Kidney (tissue), 14 donors: Measurements from ENCODE around the gene LSM3. TPM values are rescaled to one million over a fixed set of nuclear protein-coding genes. Genes with fewer than 3 reads are reported as not detected.
A peak's percentile ranks its signal among the peaks of the same experiment; 100 is the strongest.

Source experiments
- DNase-seq, 5 donors: peaks; one replicate each; pipeline ENCODE4 v3.0.0-alpha.2; 2013 to 2020
- FAIRE-seq: peaks from 2 replicates; lab custom pipeline; 2012; peaks lifted over from hg19 to GRCh38; lab: Jason Lieb, UNC
- H3K27ac ChIP-seq, 2 donors: one replicate each; pipeline ENCODE4 v1.7.0; 2013; ENCODE audit warnings: low read depth in 2 of 2, low read length in 2 of 2, inconsistent platforms in 1 of 2
- H3K27me3 ChIP-seq: one replicate; pipeline ENCODE4 v1.7.1; 2013; ENCODE audit warnings: low read length, inconsistent platforms; ENCODE audit not compliant: control insufficient read depth, insufficient read depth
- H3K36me3 ChIP-seq, 3 donors: one replicate each; pipeline versions ENCODE4 v1.7.0 to v1.7.1; 2013; ENCODE audit warnings: low read length in 3 of 3, control low read depth in 1 of 3, inconsistent platforms in 1 of 3; ENCODE audit not compliant: insufficient read depth in 3 of 3, control insufficient read depth in 2 of 3
- H3K4me1 ChIP-seq, 3 donors: one replicate each; pipeline versions ENCODE4 v1.7.0 to v1.7.1; 2013; ENCODE audit warnings: low read length in 3 of 3, inconsistent platforms in 1 of 3, low read depth in 1 of 3; ENCODE audit not compliant: control insufficient read depth in 2 of 3, insufficient read depth in 2 of 3
- H3K4me3 ChIP-seq, 3 donors: one replicate each; pipeline versions ENCODE4 v1.7.0 to v1.8.1; 2013; ENCODE audit warnings: low read length in 3 of 3, control low read depth in 1 of 3, inconsistent platforms in 1 of 3
- H3K9ac ChIP-seq, 3 donors: one replicate each; pipeline versions ENCODE4 v1.7.0 to v1.7.1; 2013; ENCODE audit warnings: low read length in 3 of 3, control low read depth in 1 of 3, inconsistent platforms in 1 of 3
- H3K9me3 ChIP-seq, 3 donors: one replicate each; pipeline versions ENCODE4 v1.7.0 to v1.7.1; 2013; ENCODE audit warnings: low read length in 3 of 3, control low read depth in 1 of 3, inconsistent platforms in 1 of 3; ENCODE audit not compliant: control insufficient read depth in 2 of 3, insufficient read depth in 1 of 3
- intact Hi-C: fragments of 100-400 bp; cut with DNase I; formaldehyde crosslinking; loops from one replicate; pipeline ENCODE4 v1.11.1; 2022
- polyA plus RNA-seq: library from polyadenylated mRNA; stranded (reverse); fragments of 350-450 nt; fragmentation: Illumina TruSeq; extraction: RNeasy Lipid Tissue Mini Kit (QIAGEN cat#74804); gene quantifications from one replicate; pipeline ENCODE4 v1.2.3, GENCODE V29; 2014; ENCODE audit warnings: low read depth, low replicate concordance; ENCODE audit not compliant: insufficient read depth
- total RNA-seq: library from RNA; stranded (reverse); fragmentation: NEBNext Ultra II Directional; extraction: Animal tissue kit (Norgen Biotek cat#: 25700); gene quantifications from one replicate; pipeline ENCODE4 v1.2.1, GENCODE V29; 2021
- TF ChIP-seq, protein P1 (sequence below): IDR thresholded peaks from 3 replicates; pipeline ENCODE4 v1.5.1; 2012; ENCODE audit warnings: mild to moderate bottlenecking, moderate library complexity, borderline replicate concordance; ENCODE audit not compliant: insufficient read depth; ENCODE audit errors: extremely low read depth
- donor health status: control.
- donor health status: control.
- donor health status: control.
- donor health status: control.
- donor health status: control.
- donor health status: DM: yes; HTN: yes; CAD: no.
- donor health status: Normal renal cell carcinoma (clear cell type).

The LSM3 gene
- total and polyA plus RNA-seq, 2 donors from 2014 or later = 11.9 to 30.2 TPM

DNA sequence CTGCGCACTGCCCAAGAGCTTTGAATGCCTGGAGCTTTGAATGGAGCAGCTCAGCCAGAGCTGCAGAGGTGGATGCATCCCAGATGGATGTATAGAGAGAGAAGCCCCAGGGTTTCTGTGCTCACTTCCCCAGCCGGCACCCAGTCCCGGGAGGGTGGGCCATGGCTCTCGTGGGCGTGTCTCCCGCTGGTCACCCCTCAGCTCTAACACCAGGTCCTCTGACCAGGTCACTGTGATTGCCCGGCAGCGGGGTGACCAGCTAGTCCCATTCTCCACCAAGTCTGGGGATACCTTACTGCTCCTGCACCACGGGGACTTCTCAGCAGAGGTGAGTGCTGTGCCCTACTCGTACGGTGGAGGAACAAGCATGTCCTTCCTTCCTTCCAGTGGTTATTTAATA lies 43.0 kb upstream of the LSM3 start:
- Histone ChIP-seq H3K27ac (no peak overlapping the region), H3K9ac (no peak overlapping the region), H3K4me1 (peaks cover 0 to 4% (median 2%) of the 10 kb centered on the region in 3 donors), H3K36me3 (peaks cover 11 to 51% (median 35%) of the 10 kb centered on the region in 3 donors), H3K4me3 (no peak overlapping the region), H3K27me3 (no peaks in the 10 kb centered on the region), H3K9me3 (no peaks in the 10 kb centered on the region)
- DNase-seq (peak in 1 of 5 donors; percentile 66), FAIRE-seq (no peak)
- TF ChIP-seq, protein P1, sequence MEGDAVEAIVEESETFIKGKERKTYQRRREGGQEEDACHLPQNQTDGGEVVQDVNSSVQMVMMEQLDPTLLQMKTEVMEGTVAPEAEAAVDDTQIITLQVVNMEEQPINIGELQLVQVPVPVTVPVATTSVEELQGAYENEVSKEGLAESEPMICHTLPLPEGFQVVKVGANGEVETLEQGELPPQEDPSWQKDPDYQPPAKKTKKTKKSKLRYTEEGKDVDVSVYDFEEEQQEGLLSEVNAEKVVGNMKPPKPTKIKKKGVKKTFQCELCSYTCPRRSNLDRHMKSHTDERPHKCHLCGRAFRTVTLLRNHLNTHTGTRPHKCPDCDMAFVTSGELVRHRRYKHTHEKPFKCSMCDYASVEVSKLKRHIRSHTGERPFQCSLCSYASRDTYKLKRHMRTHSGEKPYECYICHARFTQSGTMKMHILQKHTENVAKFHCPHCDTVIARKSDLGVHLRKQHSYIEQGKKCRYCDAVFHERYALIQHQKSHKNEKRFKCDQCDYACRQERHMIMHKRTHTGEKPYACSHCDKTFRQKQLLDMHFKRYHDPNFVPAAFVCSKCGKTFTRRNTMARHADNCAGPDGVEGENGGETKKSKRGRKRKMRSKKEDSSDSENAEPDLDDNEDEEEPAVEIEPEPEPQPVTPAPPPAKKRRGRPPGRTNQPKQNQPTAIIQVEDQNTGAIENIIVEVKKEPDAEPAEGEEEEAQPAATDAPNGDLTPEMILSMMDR = no peak
- intact Hi-C loops = no loop called here

GRCh38 chr3:14137004-14137403 lies 41.6 kb upstream of the LSM3 start:
- TF ChIP-seq, protein P1 = no peak
- peaks cover 0 to 5% (median 4%) of the 10 kb centered on the region in 3 donors for H3K4me1 ChIP-seq
- no peak overlapping the region for H3K27ac ChIP-seq
- H3K9ac ChIP-seq = no peak overlapping the region
- no peaks in the 10 kb centered on the region for H3K9me3 ChIP-seq
- DNase-seq (peak in 1 of 5 donors; percentile 85), FAIRE-seq (no peak)
- intact Hi-C loops = no loop called here
- peaks cover 6 to 46% (median 31%) of the 10 kb centered on the region in 3 donors for H3K36me3 ChIP-seq
- no peak overlapping the region for H3K4me3 ChIP-seq
- H3K27me3 ChIP-seq = no peaks in the 10 kb centered on the region

DNA sequence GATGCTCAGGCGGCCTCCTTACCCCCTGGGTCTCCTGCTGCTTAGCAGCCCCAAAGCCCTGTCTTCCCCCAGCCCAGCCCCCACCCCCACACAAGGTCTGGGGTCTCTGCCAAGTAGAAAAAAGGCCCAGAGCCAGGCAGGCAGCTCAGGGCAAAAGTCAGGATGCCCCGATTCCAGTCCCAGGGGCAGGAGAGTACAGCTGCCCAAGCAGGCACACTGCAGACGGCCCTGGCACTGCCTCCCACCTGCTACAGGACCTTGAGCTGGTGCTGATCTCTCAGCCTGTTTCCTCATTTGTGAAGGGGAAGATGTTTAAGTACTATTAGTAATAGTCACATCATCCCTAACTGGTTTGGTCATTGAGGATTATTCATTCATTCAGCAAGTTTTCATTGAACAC lies 41.2 kb upstream of the LSM3 start:
- Histone ChIP-seq H3K27me3 (no peaks in the 10 kb centered on the region), H3K27ac (peak overlapping the region in 1 of 2 donors; percentile 34), H3K4me3 (no peak overlapping the region), H3K9ac (peak overlapping the region in 1 of 3 donors; percentile 23), H3K4me1 (peaks cover 0 to 5% (median 4%) of the 10 kb centered on the region in 3 donors), H3K36me3 (peaks cover 6 to 48% (median 33%) of the 10 kb centered on the region in 3 donors), H3K9me3 (no peaks in the 10 kb centered on the region)
- intact Hi-C loops = no loop called here
- DNase-seq (no peak), FAIRE-seq (no peak)
- TF ChIP-seq, protein P1 = no peak
